Thyroid gland (tissue), 4 donors: ENCODE results near the gene ZSWIM6. TPM values are rescaled to one million over a fixed set of nuclear protein-coding genes. Genes with fewer than 3 reads are reported as not detected.

Experiments
- DNase-seq, 2 donors: peaks; one replicate each; pipeline ENCODE4 v3.0.0-alpha.2; 2019
- H3K27ac ChIP-seq, 3 donors: fragments of 200-600 bp; sonication (generic); 1 replicate in 2 of 3; 2 replicates in 1 of 3; pipeline ENCODE4 v1.5.1; 2016 to 2019; ENCODE audit warnings: mild to moderate bottlenecking in 1 of 3, moderate library complexity in 1 of 3
- H3K27me3 ChIP-seq: fragments of 200-600 bp; sonication (generic); one replicate; pipeline ENCODE4 v1.5.1; 2019
- H3K36me3 ChIP-seq, 2 donors: fragments of 200-600 bp; sonication (generic); one replicate each; pipeline ENCODE4 v1.5.1; 2016 to 2019
- H3K4me1 ChIP-seq, 2 donors: fragments of 200-600 bp; sonication (generic); one replicate each; pipeline ENCODE4 v1.5.1; 2017 to 2019
- H3K4me3 ChIP-seq, 3 donors: fragments of 200-600 bp; sonication (generic); replicated peaks in 1 of 3; 1 replicate in 2 of 3; 2 replicates in 1 of 3; pipeline ENCODE4 v1.5.1; 2016; ENCODE audit warnings: mild to moderate bottlenecking in 1 of 3
- H3K9me3 ChIP-seq: fragments of 200-600 bp; sonication (generic); one replicate; pipeline ENCODE4 v1.5.1; 2017
- CTCF ChIP-seq, 6 experiments: fragments of 200-600 bp in 3 of 6; fragments of 450-650 bp in 3 of 6; sonication (generic) in 3 of 6; IDR thresholded peaks; one replicate each; pipeline ENCODE4 v1.5.1; 2016 to 2019; ENCODE audit warnings: antibody characterized with exemption in 6 of 6, mild to moderate bottlenecking in 2 of 6, inconsistent platforms in 1 of 6, moderate library complexity in 1 of 6
- POLR2A ChIP-seq, 2 donors: fragments of 450-650 bp; IDR thresholded peaks; one replicate each; pipeline ENCODE4 v1.6.1; 2017; ENCODE audit warnings: antibody characterized with exemption in 2 of 2, mild to moderate bottlenecking in 2 of 2, moderate library complexity in 1 of 2
- WGBS, 2 donors: methylation state at CpG; one replicate each; pipeline ENCODE4 v1.1.5; 2017; 5-methylcytosine and 5-hydroxymethylcytosine counted together
- intact Hi-C: fragments of 100-400 bp; cut with DNase I; formaldehyde crosslinking; loops from one replicate; pipeline ENCODE4 v1.15.1; 2023
- total RNA-seq, 4 donors: library from RNA; depleted of rRNA; stranded (reverse); fragments of >200 nt; gene quantifications; one replicate each; pipeline ENCODE4 v1.2.3, GENCODE V29; 2016

ZSWIM6 gene
- total RNA-seq, 4 donors from 2014 or later, result 11.8 to 20.1 (median 14.5) TPM

- no peaks in the 10 kb centered on the region for H3K4me1 ChIP-seq
- intact Hi-C loops, result no loop called here
- DNase-seq, result no peak
- no peak overlapping the region for H3K4me3 ChIP-seq
- TF ChIP-seq CTCF (IDR thresholded peaks at IDR 0.05), result no peak
- no peak for TF ChIP-seq POLR2A (IDR thresholded peaks at IDR 0.05)
- no peaks in the 10 kb centered on the region for H3K9me3 ChIP-seq
- no peak overlapping the region for H3K27ac ChIP-seq
- H3K27me3 ChIP-seq, result no peaks in the 10 kb centered on the region
- no peaks in the 10 kb centered on the region for H3K36me3 ChIP-seq
- WGBS, 2 donors, result 79 to 84% methylated on average over 5 of the region's 5 CpGs
These were observed 235.3 kb downstream of the ZSWIM6 start for GRCh38 chr5:61567337-61567736.

- intact Hi-C loops, result no loop called here
- Histone ChIP-seq H3K27me3 (no peaks in the 10 kb centered on the region), H3K27ac (no peak overlapping the region), H3K4me1 (no peaks in the 10 kb centered on the region), H3K9me3 (no peaks in the 10 kb centered on the region), H3K36me3 (no peaks in the 10 kb centered on the region), H3K4me3 (no peak overlapping the region)
- WGBS, 2 donors, result 73 to 81% methylated on average over 5 to 8 of the region's 8 CpGs
- TF ChIP-seq POLR2A (IDR thresholded peaks at IDR 0.05) (no peak), CTCF (IDR thresholded peaks at IDR 0.05) (no peak)
- no peak for DNase-seq
These were observed 237.3 kb downstream of the ZSWIM6 start for GRCh38 chr5:61569353-61569752.

GRCh38 chr5:61570767-61571166 is 238.7 kb downstream of the ZSWIM6 start:
- no peak for DNase-seq
- no peaks in the 10 kb centered on the region for H3K27me3 ChIP-seq
- no peaks in the 10 kb centered on the region for H3K36me3 ChIP-seq
- no peak overlapping the region for H3K4me3 ChIP-seq
- TF ChIP-seq POLR2A (IDR thresholded peaks at IDR 0.05) (no peak), CTCF (IDR thresholded peaks at IDR 0.05) (no peak)
- no peaks in the 10 kb centered on the region for H3K9me3 ChIP-seq
- 91 to 94% methylated on average over 5 of the region's 5 CpGs for WGBS, 2 donors
- peaks cover 0 to 3% of the 10 kb centered on the region in 2 donors for H3K4me1 ChIP-seq
- H3K27ac ChIP-seq, result no peak overlapping the region
- intact Hi-C loops, result no loop called here

- Histone ChIP-seq H3K27me3 (no peaks in the 10 kb centered on the region), H3K4me1 (peaks cover 0 to 3% of the 10 kb centered on the region in 2 donors), H3K27ac (no peak overlapping the region), H3K36me3 (no peaks in the 10 kb centered on the region), H3K4me3 (no peak overlapping the region), H3K9me3 (no peaks in the 10 kb centered on the region)
- TF ChIP-seq CTCF (IDR thresholded peaks at IDR 0.05) (no peak), POLR2A (IDR thresholded peaks at IDR 0.05) (no peak)
- DNase-seq, result no peak
- 84 to 95% methylated on average over 5 of the region's 5 CpGs for WGBS, 2 donors
- intact Hi-C loops, result no loop called here
These were observed 240.9 kb downstream of the ZSWIM6 start for GRCh38 chr5:61572959-61573358.

- Histone ChIP-seq H3K27ac (no peak overlapping the region), H3K36me3 (no peaks in the 10 kb centered on the region), H3K27me3 (no peaks in the 10 kb centered on the region), H3K4me3 (no peak overlapping the region), H3K9me3 (no peaks in the 10 kb centered on the region), H3K4me1 (peaks cover 0 to 3% of the 10 kb centered on the region in 2 donors)
- intact Hi-C loops, result no loop called here
- WGBS, 2 donors, result 70 to 82% methylated on average over 3 to 4 of the region's 4 CpGs
- no peak for TF ChIP-seq CTCF (IDR thresholded peaks at IDR 0.05)
- TF ChIP-seq POLR2A (IDR thresholded peaks at IDR 0.05), result no peak
- DNase-seq, result no peak
These were observed 243.0 kb downstream of the ZSWIM6 start for GRCh38 chr5:61575103-61575502.
